Astrocyte (in vitro differentiated cells and primary cell): Measurements from ENCODE around the gene KLC4.
"Not testable (repeated sequence)": the region's sequence is repeated elsewhere in the genome, so short reads cannot be mapped to it uniquely, and the experiment has no call there.

Source experiments
- CTCF ChIP-seq: IDR thresholded peaks from 2 replicates; pipeline ENCODE4 v1.5.1; 2011; ENCODE audit warnings: low read depth, mild to moderate bottlenecking, inconsistent platforms, low read length, moderate library complexity; ENCODE audit not compliant: insufficient read depth
- EZH2 ChIP-seq: IDR thresholded peaks from 2 replicates; pipeline ENCODE4 v1.6.1; 2012; ENCODE audit warnings: mild to moderate bottlenecking, low read length, inconsistent platforms; ENCODE audit not compliant: insufficient read depth

GRCh38 chr6:43117466-43117865 lies 58.0 kb downstream of the KLC4 start:
- not testable (repeated sequence) for TF ChIP-seq CTCF, EZH2
